Right lobe of liver (tissue), 6 donors: ENCODE results near the gene ENO2. TPM values are rescaled to one million over a fixed set of nuclear protein-coding genes. Genes with fewer than 3 reads are reported as not detected.

Experiments
- ATAC-seq, 4 donors: fragments of 200-7000 bp; cut with Tn5 transposase; one replicate each; pipeline ENCODE4 v1.9.1; 2020; ENCODE audit warnings: mild to moderate bottlenecking in 4 of 4, moderate library complexity in 4 of 4
- DNase-seq, 3 donors: peaks; one replicate each; pipeline ENCODE4 v3.0.0-alpha.2; 2020
- H3K27ac ChIP-seq, 3 donors: fragments of 200-600 bp; one replicate each; pipeline ENCODE4 v1.8.0; 2022
- H3K27me3 ChIP-seq, 2 donors: fragments of 200-600 bp; one replicate each; pipeline ENCODE4 v1.8.0; 2022
- H3K36me3 ChIP-seq, 4 donors: fragments of 200-600 bp; sonication (generic) in 1 of 4; one replicate each; pipeline versions ENCODE4 v1.5.1 to v1.8.0; 2017 to 2022; ENCODE audit warnings: control low read depth in 1 of 4
- H3K4me1 ChIP-seq, 4 donors: fragments of 200-600 bp; sonication (generic) in 1 of 4; one replicate each; pipeline versions ENCODE4 v1.5.1 to v1.8.0; 2017 to 2022; ENCODE audit warnings: control low read depth in 1 of 4
- H3K4me3 ChIP-seq, 3 donors: fragments of 200-600 bp; one replicate each; pipeline ENCODE4 v1.8.0; 2022
- H3K9me3 ChIP-seq, 4 donors: fragments of 200-600 bp; sonication (generic) in 1 of 4; one replicate each; pipeline versions ENCODE4 v1.5.1 to v1.8.0; 2017 to 2022; ENCODE audit warnings: control low read depth in 1 of 4
- POLR2A ChIP-seq: fragments of 450-650 bp; IDR thresholded peaks from one replicate; pipeline ENCODE4 v1.6.1; 2017; ENCODE audit warnings: antibody characterized with exemption, mild to moderate bottlenecking
- WGBS: methylation state at CpG from one replicate; pipeline ENCODE4 v1.1.6; 2018; ENCODE audit warnings: low coverage, low lambda C conversion rate; ENCODE audit not compliant: insufficient coverage; ENCODE audit errors: missing lambda C conversion rate; 5-methylcytosine and 5-hydroxymethylcytosine counted together
- intact Hi-C, 2 donors: fragments of 100-400 bp; cut with DNase I; formaldehyde crosslinking; loops; one replicate each; pipeline versions ENCODE4 v1.11.2 to v1.14.1; 2022
- total RNA-seq, 6 experiments: library from RNA; depleted of rRNA in 2 of 6; stranded (reverse); fragments of >200 nt in 2 of 6; fragmentation: NEBNext Ultra II Directional in 3 of 6; extraction: Animal tissue kit (Norgen Biotek cat#: 25700) in 3 of 6; gene quantifications; one replicate each; pipeline versions ENCODE4 v1.1.0 to v1.2.4, GENCODE V29; 2016 to 2023
- TF ChIP-seq, protein P1 (sequence below), 4 donors: fragments of 200-600 bp in 3 of 4; fragments of 450-650 bp in 1 of 4; IDR thresholded peaks; one replicate each; pipeline versions ENCODE4 v1.5.1 to v1.8.0; 2016 to 2022; ENCODE audit warnings: antibody characterized with exemption in 4 of 4, mild to moderate bottlenecking in 2 of 4
- donor health status: DM: no; HTN: yes; CAD: no.
- donor health status: DM: no; HTN: no; CAD: no.
- donor health status: DM: no; HTN: no; CAD: no.
- donor health status: DM: no; HTN: yes; CAD: no.
- donor health status: DM: no; HTN: yes; CAD: no.

ENO2 gene
- total RNA-seq, 6 experiments from 2014 or later: 1.1 to 9.3 (median 2.0) TPM

DNA sequence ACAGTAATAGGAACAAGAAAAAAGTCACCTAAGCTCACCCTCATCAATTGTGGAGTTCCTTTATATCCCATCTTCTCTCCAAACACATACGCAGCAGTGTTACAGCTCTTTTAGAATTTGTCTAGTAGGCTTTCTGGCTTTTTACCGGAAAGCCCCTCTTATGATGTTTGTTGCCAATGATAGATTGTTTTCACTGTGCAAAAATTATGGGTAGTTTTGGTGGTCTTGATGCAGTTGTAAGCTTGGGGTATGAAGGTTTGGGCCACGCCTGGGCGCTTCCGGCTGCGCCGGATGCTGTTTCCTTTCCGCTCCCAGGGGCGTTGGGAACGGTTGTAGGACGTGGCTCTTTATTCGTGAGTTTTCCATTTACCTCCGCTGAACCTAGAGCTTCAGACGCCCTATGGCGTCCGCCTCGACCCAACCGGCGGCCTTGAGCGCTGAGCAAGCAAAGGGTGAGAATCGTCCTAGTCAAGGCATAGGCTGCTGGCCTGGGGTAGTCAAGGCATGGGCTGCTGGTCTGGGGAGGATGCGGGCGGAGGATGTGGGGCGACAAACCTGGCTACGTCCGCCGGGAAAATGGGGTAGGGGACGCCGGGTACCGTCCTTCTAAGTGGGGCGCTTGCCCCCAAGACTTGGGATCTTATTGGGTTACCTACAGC is 29.5 kb downstream of the ENO2 start, which contains the start of the genes C12orf57 and RNU7-1:
Gene C12orf57, plus strand, starts transcription at position 301 of the 659 bp plus-strand sequence. Its CDS starts 100 bp downstream, at position 401.
Gene RNU7-1, plus strand, starts transcription at position 95 of the 659 bp plus-strand sequence.
- Histone ChIP-seq H3K4me1 (peaks cover 0 to 38% (median 8%) of the 10 kb centered on the region in 4 donors), H3K9me3 (no peaks in the 10 kb centered on the region), H3K27me3 (no peaks in the 10 kb centered on the region), H3K4me3 (peak within 1 kb of the TSS; percentile 50 to 66 (median 57)), H3K36me3 (no peaks in the 10 kb centered on the region), H3K27ac (peak within 1 kb of the TSS; percentile 74 to 91 (median 91))
- TF ChIP-seq POLR2A: peak; percentile 92
- TF ChIP-seq, protein P1, sequence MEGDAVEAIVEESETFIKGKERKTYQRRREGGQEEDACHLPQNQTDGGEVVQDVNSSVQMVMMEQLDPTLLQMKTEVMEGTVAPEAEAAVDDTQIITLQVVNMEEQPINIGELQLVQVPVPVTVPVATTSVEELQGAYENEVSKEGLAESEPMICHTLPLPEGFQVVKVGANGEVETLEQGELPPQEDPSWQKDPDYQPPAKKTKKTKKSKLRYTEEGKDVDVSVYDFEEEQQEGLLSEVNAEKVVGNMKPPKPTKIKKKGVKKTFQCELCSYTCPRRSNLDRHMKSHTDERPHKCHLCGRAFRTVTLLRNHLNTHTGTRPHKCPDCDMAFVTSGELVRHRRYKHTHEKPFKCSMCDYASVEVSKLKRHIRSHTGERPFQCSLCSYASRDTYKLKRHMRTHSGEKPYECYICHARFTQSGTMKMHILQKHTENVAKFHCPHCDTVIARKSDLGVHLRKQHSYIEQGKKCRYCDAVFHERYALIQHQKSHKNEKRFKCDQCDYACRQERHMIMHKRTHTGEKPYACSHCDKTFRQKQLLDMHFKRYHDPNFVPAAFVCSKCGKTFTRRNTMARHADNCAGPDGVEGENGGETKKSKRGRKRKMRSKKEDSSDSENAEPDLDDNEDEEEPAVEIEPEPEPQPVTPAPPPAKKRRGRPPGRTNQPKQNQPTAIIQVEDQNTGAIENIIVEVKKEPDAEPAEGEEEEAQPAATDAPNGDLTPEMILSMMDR (IDR thresholded peaks at IDR 0.05): peak in 1 of 4 donors; percentile 16
- WGBS: 0% methylated on average over 20 of the region's 31 CpGs
- intact Hi-C loops: no loop called here
- DNase-seq (peak in 2 of 3 donors; percentile 74 to 80), ATAC-seq (peak; percentile 30 to 57 (median 42))

DNA sequence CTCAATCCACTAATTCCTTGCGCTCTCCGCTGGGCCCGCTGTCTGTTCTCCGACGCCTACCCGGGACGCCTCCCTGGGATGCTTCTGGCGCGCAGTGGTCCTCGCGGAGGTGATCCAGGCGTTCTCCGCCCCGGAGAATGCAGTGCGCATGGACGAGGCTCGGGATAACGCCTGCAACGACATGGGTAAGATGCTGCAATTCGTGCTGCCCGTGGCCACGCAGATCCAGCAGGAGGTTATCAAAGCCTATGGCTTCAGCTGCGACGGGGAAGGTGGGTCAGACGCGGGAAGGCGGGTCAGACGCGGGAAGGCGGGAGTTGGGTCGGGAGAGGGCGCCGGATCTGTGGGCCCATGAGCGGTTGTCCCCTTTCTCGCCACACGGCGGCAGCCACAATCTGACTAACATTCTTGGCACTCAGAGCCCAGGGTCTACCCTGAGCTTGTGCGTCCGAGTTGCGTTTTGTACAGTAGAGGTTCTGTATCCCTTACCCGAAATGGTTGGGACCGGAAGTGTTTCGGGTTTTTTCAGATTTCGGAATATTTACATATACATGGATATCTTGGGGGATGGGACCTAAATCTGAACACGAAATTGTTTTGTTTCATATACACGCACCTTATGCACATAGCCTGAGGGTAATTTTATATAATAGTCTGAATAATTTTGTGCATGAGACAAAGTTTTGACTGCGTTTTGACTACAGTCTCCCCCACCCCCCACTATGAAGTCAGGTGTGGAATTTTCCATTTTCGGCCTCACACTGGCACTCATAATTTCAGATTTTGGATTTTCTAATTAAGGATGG is 30.2 kb downstream of the ENO2 start:
- intact Hi-C loops: no loop called here
- 2% methylated on average over 27 of the region's 48 CpGs for WGBS

DNA sequence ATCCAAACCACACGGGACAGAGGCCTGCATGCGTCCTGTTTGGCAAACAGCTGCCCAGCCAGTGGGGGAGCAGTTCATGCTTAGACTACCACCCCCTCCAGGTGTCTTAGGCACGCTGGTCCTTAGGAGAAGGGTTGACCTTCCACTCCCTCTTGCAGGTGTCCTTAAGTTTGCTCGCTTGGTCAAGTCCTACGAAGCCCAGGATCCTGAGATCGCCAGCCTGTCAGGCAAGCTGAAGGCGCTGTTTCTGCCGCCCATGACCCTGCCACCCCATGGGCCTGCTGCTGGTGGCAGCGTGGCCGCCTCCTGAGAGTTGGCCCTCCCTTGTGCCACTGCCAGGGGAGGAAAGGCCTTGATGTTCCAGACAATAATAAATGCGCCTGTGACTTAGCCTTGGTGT is 31.2 kb downstream of the ENO2 start:
- Histone ChIP-seq H3K9me3 (no peaks in the 10 kb centered on the region), H3K4me3 (peak overlapping the region in 2 of 3 donors; percentile 53 to 59), H3K27ac (peak overlapping the region; percentile 67 to 91 (median 80)), H3K36me3 (no peaks in the 10 kb centered on the region), H3K4me1 (peaks cover 0 to 38% (median 8%) of the 10 kb centered on the region in 4 donors), H3K27me3 (no peaks in the 10 kb centered on the region)
- no CpG with 5 or more reads among the region's 11 CpGs for WGBS
- TF ChIP-seq, protein P1 (IDR thresholded peaks at IDR 0.05): no peak
- TF ChIP-seq POLR2A: no peak
- ATAC-seq: no peak
- intact Hi-C loops: no loop called here
- no peak for DNase-seq

More for the DNA sequence above, 30.2 kb downstream of the ENO2 start:
- Histone ChIP-seq H3K36me3 (no peaks in the 10 kb centered on the region), H3K4me3 (peak overlapping the region; percentile 50 to 66 (median 57)), H3K27me3 (no peaks in the 10 kb centered on the region), H3K9me3 (no peaks in the 10 kb centered on the region), H3K4me1 (peaks cover 0 to 38% (median 8%) of the 10 kb centered on the region in 4 donors), H3K27ac (peak overlapping the region; percentile 74 to 91 (median 91))
- ATAC-seq (peak; percentile 61 to 70 (median 70)), DNase-seq (peak; percentile 92 to 93 (median 92))
- TF ChIP-seq, protein P1 (IDR thresholded peaks at IDR 0.05): peak; percentile 76 to 93 (median 88)
- TF ChIP-seq POLR2A: no peak

DNA sequence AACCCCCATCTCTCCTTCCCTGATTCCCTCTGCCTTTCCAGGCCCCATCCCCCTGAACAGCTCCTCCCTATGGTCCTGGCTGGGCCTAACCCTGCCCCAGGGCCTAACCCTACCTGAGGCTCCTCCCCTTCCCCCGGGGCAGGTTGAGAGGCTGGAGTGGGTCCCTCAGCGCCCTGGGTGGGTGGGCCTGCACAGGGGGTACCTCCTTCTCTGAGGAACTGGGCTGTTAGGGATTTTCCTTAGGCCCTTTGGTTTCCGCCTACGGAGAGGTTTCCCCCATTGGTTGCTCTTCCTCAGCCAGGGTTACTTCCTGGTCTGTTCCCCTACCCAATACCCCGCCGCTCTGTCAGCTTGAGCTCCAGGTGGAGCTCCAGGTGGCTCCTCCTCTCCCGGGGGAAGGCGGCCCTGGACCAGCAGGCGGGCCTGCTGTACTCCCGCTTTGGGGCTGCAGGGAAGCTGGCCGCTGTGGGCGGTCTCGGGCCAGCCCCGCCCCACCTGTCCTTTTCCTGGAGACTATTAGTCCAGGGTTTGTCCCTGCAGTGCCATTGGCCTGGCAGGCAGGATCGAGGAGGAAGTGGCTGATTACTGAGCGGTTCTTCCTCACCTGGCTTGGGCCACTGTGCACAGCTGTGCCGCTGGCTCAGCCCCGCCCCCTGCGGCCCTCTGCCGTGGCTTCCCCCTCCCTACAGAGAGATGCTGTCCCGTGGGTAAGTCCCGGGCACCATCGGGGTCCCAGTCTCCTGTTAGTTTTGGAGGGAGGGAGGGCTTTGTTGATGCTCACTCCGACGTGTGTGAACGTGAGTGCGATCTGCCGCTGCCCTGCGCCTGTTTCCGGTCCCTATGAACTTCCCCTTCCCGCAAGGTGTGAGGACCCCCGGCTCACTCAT is 31.9 kb downstream of the ENO2 start:
- TF ChIP-seq POLR2A: peak; percentile 87
- TF ChIP-seq, protein P1 (IDR thresholded peaks at IDR 0.05): peak in 3 of 4 donors; percentile 6 to 26 (median 18)
- intact Hi-C loops: no loop called here
- Histone ChIP-seq H3K4me3 (peak overlapping the region; percentile 32 to 59 (median 53)), H3K27me3 (no peaks in the 10 kb centered on the region), H3K4me1 (peaks cover 0 to 35% (median 8%) of the 10 kb centered on the region in 4 donors), H3K9me3 (no peaks in the 10 kb centered on the region), H3K27ac (peak overlapping the region; percentile 67 to 91 (median 80)), H3K36me3 (no peaks in the 10 kb centered on the region)
- ATAC-seq (peak; percentile 76 to 92 (median 81)), DNase-seq (peak; percentile 95 to 97 (median 97))
- WGBS: 4% methylated on average over 23 of the region's 32 CpGs
